ENCODE data around the gene PARD3.

DNA sequence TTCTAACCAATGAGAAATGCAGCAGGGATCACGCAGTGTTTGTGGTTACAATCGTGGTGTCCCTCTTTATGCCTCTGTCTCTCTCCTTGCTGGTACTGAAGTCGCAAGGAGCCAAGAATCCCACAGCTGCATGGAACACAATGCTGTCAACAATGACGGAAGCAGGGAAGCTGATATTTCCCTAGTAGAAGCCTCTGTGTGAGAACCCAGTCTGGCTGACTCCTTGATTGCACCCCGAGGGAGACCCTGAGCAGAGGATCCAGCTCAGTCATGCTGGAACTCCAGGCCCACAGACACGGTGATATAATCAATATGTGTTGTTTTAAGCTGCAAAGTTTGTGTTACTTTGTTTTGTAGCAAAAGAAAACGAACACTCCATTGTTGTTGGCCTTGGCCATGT, 677.9 kb downstream of the PARD3 start:
- TF ChIP-seq EZH2 (IDR thresholded peaks at IDR 0.05; ENCODE audit: low read length, missing control alignments), result no peak
- TF ChIP-seq, protein P1, sequence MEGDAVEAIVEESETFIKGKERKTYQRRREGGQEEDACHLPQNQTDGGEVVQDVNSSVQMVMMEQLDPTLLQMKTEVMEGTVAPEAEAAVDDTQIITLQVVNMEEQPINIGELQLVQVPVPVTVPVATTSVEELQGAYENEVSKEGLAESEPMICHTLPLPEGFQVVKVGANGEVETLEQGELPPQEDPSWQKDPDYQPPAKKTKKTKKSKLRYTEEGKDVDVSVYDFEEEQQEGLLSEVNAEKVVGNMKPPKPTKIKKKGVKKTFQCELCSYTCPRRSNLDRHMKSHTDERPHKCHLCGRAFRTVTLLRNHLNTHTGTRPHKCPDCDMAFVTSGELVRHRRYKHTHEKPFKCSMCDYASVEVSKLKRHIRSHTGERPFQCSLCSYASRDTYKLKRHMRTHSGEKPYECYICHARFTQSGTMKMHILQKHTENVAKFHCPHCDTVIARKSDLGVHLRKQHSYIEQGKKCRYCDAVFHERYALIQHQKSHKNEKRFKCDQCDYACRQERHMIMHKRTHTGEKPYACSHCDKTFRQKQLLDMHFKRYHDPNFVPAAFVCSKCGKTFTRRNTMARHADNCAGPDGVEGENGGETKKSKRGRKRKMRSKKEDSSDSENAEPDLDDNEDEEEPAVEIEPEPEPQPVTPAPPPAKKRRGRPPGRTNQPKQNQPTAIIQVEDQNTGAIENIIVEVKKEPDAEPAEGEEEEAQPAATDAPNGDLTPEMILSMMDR (conservative IDR thresholded peaks at IDR 0.05 in 1 of 2, IDR thresholded peaks at IDR 0.05 in 1 of 2; ENCODE audit: low read depth in 1 of 2, low read length in 2 of 2), result no peak

All from fibroblast of lung (primary cell).